Mesodermal cell (in vitro differentiated cells): ENCODE data around the gene IFIT1B.

Source experiments
- H3K27ac ChIP-seq: 2 replicates; pipeline ENCODE4 v1.7.0; 2013; ENCODE audit warnings: mild to moderate bottlenecking, low read depth, low read length, moderate library complexity; ENCODE audit not compliant: severe bottlenecking
- H3K36me3 ChIP-seq: 2 replicates; pipeline ENCODE4 v1.7.1; 2013; ENCODE audit warnings: mild to moderate bottlenecking, low read length, moderate library complexity; ENCODE audit not compliant: control insufficient read depth, insufficient read depth
- H3K4me1 ChIP-seq: one replicate; pipeline ENCODE4 v1.7.1; 2013; ENCODE audit warnings: mild to moderate bottlenecking, low read length; ENCODE audit not compliant: insufficient read depth, control insufficient read depth, poor library complexity, severe bottlenecking
- H3K4me3 ChIP-seq: 2 replicates; pipeline ENCODE4 v1.7.0; 2013; ENCODE audit warnings: low read length, control low read depth, mild to moderate bottlenecking; ENCODE audit not compliant: insufficient read depth, poor library complexity, severe bottlenecking; ENCODE audit errors: extremely low read depth
- H3K9me3 ChIP-seq: 2 replicates; pipeline ENCODE4 v1.7.1; 2013; ENCODE audit warnings: mild to moderate bottlenecking, low read length, moderate library complexity; ENCODE audit not compliant: control insufficient read depth
- WGBS, 2 experiments: methylation state at CpG; one replicate each; pipeline ENCODE4 v1.1.5; 2013; ENCODE audit warnings: missing lambda C conversion rate in 2 of 2; ENCODE audit not compliant: insufficient coverage in 2 of 2; 5-methylcytosine and 5-hydroxymethylcytosine counted together

The IFIT1B gene

GRCh38 chr10:89339875-89340274, 38.0 kb upstream of the IFIT1B start:
- Histone ChIP-seq H3K4me3 (no peak overlapping the region), H3K27ac (no peak overlapping the region), H3K9me3 (no peaks in the 10 kb centered on the region), H3K36me3 (no peaks in the 10 kb centered on the region), H3K4me1 (no peaks in the 10 kb centered on the region)
- 98 to 100% methylated on average over 3 to 4 of the region's 4 CpGs for WGBS, 2 experiments

GRCh38 chr10:89341649-89342048, 36.2 kb upstream of the IFIT1B start:
- no peak overlapping the region for H3K27ac ChIP-seq
- H3K36me3 ChIP-seq = no peaks in the 10 kb centered on the region
- no peaks in the 10 kb centered on the region for H3K4me1 ChIP-seq
- WGBS, 2 experiments = 82% methylated on average over 1 of the region's 3 CpGs; no CpG with 5 or more reads in 1 of the 2 experiments
- H3K9me3 ChIP-seq = no peaks in the 10 kb centered on the region
- H3K4me3 ChIP-seq = no peak overlapping the region

GRCh38 chr10:89342206-89342958, 35.5 kb upstream of the IFIT1B start:
- Histone ChIP-seq H3K4me1 (no peaks in the 10 kb centered on the region), H3K36me3 (no peaks in the 10 kb centered on the region), H3K9me3 (no peaks in the 10 kb centered on the region), H3K27ac (no peak overlapping the region), H3K4me3 (no peak overlapping the region)
- 58 to 75% methylated on average over 1 to 2 of the region's 3 CpGs for WGBS, 2 experiments

- H3K4me3 ChIP-seq = no peak overlapping the region
- WGBS, 2 experiments = 75 to 90% methylated on average over 4 to 5 of the region's 5 CpGs
- no peak overlapping the region for H3K27ac ChIP-seq
- no peaks in the 10 kb centered on the region for H3K4me1 ChIP-seq
- no peaks in the 10 kb centered on the region for H3K9me3 ChIP-seq
- no peaks in the 10 kb centered on the region for H3K36me3 ChIP-seq
Measured at GRCh38 chr10:89343089-89343767, 34.6 kb upstream of the IFIT1B start.

GRCh38 chr10:89344156-89344555, 33.7 kb upstream of the IFIT1B start:
- no peaks in the 10 kb centered on the region for H3K36me3 ChIP-seq
- H3K27ac ChIP-seq = no peak overlapping the region
- H3K4me1 ChIP-seq = no peaks in the 10 kb centered on the region
- H3K4me3 ChIP-seq = no peak overlapping the region
- H3K9me3 ChIP-seq = no peaks in the 10 kb centered on the region
- 100% methylated on average over 1 of the region's 2 CpGs; no CpG with 5 or more reads in 1 of the 2 experiments for WGBS, 2 experiments

- 100% methylated on average over 1 of the region's 4 CpGs; no CpG with 5 or more reads in 1 of the 2 experiments for WGBS, 2 experiments
- Histone ChIP-seq H3K9me3 (no peaks in the 10 kb centered on the region), H3K36me3 (no peaks in the 10 kb centered on the region), H3K4me3 (no peak overlapping the region), H3K27ac (no peak overlapping the region), H3K4me1 (no peaks in the 10 kb centered on the region)
Measured at GRCh38 chr10:89345367-89346000, 32.4 kb upstream of the IFIT1B start.

GRCh38 chr10:89346405-89347254, 31.2 kb upstream of the IFIT1B start:
- peaks cover 7% of the 10 kb centered on the region for H3K4me1 ChIP-seq

GRCh38 chr10:89347701-89348457, 30.0 kb upstream of the IFIT1B start:
- no peak overlapping the region for H3K4me3 ChIP-seq
- no peaks in the 10 kb centered on the region for H3K36me3 ChIP-seq
- peaks cover 19% of the 10 kb centered on the region for H3K4me1 ChIP-seq
- peak overlapping the region; percentile 76 for H3K27ac ChIP-seq
- 90 to 94% methylated on average over 3 to 4 of the region's 7 CpGs for WGBS, 2 experiments
- no peaks in the 10 kb centered on the region for H3K9me3 ChIP-seq

More at GRCh38 chr10:89346405-89347254, 31.2 kb upstream of the IFIT1B start:
- 91 to 97% methylated on average over 4 of the region's 4 CpGs for WGBS, 2 experiments
- H3K9me3 ChIP-seq = no peaks in the 10 kb centered on the region
- H3K4me3 ChIP-seq = no peak overlapping the region
- no peaks in the 10 kb centered on the region for H3K36me3 ChIP-seq
- no peak overlapping the region for H3K27ac ChIP-seq

- H3K9me3 ChIP-seq = no peaks in the 10 kb centered on the region
- 61 to 71% methylated on average over 2 to 5 of the region's 5 CpGs for WGBS, 2 experiments
- H3K36me3 ChIP-seq = no peaks in the 10 kb centered on the region
- peaks cover 22% of the 10 kb centered on the region for H3K4me1 ChIP-seq
- no peak overlapping the region for H3K4me3 ChIP-seq
- peak overlapping the region; percentile 76 for H3K27ac ChIP-seq
Measured at GRCh38 chr10:89348481-89348880, 29.4 kb upstream of the IFIT1B start.

- no peaks in the 10 kb centered on the region for H3K9me3 ChIP-seq
- WGBS, 2 experiments = 92 to 100% methylated on average over 2 of the region's 2 CpGs
- H3K4me1 ChIP-seq = peaks cover 22% of the 10 kb centered on the region
- H3K4me3 ChIP-seq = no peak overlapping the region
- H3K27ac ChIP-seq = peak overlapping the region; percentile 76
- H3K36me3 ChIP-seq = no peaks in the 10 kb centered on the region
Measured at GRCh38 chr10:89348975-89349374, 28.9 kb upstream of the IFIT1B start.
